ENCODE data around the gene KIAA1549. TPM values are rescaled to one million over a fixed set of nuclear protein-coding genes. Genes with fewer than 3 reads are reported as not detected.

The KIAA1549 gene
- total RNA-seq, 1 donor from 2014 or later, result 5.7 TPM

GRCh38 chr7:138852469-138852868 is 128.7 kb downstream of the KIAA1549 start:
- no peak for DNase-seq (ENCODE audit: low spot score)

DNA sequence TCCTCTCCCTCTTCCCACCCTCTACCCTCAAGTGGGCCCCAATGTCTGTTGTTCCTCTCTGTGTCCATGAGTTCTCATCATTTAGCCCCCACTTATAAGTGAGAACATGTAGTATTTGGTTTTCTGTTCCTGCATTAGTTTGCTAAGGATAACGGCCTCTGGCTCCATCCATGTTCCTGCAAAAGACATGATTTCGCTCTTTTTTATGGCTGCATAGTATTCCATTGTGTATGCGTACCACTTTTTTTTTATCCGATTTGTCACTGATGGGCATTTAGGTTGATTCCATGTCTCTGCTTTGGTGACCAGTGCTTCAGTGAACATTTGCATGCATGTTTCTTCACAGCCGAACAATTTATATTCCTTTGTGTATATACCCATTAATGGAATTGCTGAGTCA is 131.5 kb downstream of the KIAA1549 start:
- DNase-seq (ENCODE audit: low spot score), result no peak

DNA sequence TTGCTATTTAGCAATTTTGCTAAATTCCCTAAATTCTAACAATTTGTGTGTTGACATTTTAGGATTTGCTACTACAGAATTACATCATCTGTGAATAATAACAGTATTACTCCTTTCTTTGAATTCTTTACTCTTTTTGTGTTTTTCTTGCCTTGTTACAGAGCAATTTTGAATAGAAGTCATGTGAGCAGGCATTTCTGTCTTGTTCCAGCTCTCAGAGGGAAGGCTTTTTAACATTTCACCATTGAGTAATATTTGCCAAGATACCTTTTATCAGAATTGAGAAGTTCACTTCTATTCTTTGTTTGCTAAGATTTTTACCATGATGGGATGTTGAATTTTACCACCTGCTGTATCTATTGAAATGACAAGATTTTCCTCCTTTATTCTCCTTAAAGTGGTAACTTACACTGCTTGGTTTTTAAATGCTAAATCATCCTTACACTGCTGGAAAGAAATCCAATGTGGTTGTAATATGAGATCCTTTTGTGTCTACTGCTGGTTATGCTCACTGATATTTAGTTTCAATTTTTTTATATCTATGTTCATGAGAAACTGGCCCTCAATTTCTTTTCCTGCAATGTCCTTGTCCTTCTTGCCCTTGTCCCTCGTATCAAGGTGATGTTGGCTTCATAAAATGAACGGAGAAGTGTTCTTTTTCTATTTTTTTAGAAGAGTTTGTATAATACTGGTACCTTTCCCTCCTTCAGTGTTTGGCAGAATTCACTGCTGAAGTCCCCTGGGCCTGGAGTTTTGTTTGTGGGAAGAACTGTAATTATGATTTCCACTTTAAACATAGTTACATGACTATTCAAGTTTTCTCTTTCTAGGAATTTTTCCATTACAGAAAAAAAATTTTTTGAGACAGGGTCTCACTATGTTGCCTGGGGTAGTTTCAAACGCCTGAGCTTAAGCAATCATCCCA is 132.9 kb downstream of the KIAA1549 start:
- DNase-seq (ENCODE audit: low spot score), result no peak

DNA sequence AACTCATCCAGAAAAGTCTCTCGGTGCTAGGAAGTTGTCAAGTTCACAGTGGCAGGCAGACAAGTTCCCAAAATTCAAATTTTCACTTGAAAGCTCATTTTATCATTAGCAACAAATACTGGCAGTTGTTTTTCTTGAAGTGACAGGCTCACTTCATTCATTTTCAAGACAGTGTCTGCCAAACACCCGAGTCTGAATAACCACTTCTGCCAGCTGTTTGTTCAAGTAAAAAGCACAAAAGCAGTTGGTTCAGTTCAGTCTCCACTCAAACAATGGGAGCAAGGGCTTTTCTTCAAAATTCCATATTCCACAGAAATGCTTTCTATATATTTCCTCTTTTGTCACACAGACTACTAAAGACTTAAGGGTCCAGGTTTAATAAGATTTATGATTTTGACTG is 135.5 kb downstream of the KIAA1549 start:
- no peak for DNase-seq (ENCODE audit: low spot score)

- DNase-seq (ENCODE audit: low spot score), result no peak
Observed at GRCh38 chr7:138843632-138844580, 137.3 kb downstream of the KIAA1549 start.

GRCh38 chr7:138842111-138842510 is 139.1 kb downstream of the KIAA1549 start:
- DNase-seq (ENCODE audit: low spot score), result no peak

GRCh38 chr7:138838166-138838565 is 143.0 kb downstream of the KIAA1549 start:
- no peak for DNase-seq (ENCODE audit: low spot score)

DNA sequence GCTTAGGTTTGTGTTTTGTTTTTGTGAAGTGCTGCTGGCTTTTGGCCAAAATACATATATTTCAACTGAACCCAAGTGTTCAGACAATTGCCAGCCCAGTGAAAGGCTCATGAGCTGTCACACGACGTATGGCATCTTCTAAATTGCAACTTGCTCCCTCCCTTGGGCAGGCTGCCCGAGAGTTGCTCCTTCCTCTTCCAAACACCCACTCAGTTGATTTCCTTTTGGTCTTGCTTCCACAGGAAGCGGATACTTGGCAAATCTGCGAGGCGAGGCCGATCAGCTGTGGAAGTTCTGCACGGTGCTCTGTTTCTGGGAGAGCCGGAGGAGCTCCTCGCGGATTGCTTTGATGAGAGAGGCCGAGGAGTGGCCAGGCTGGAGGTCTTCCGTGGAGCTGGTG is 143.6 kb downstream of the KIAA1549 start:
- no peak for DNase-seq (ENCODE audit: low spot score)

- DNase-seq (ENCODE audit: low spot score), result no peak
Observed at GRCh38 chr7:138835087-138835486, 146.1 kb downstream of the KIAA1549 start.

- no peak for DNase-seq (ENCODE audit: low spot score)
Observed at GRCh38 chr7:138834583-138834982, 146.6 kb downstream of the KIAA1549 start.

DNA sequence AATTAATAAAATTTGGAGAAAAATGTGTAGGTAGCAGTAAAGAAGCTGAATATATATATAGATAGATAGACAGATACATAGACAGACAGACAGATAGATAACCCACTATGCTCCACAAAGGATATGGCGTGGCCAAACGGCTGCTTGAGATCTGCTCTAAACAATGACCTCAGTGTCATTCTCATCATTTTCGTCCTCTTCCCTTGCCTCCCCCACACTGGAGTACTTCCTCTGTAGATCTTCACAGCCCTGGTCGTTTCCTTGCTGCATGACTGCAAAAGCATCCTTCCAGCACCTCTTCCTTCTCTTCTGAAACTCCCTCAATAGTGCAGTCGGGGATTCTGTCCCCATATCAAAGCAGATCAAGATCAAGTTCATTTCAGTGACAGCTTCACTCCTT is 147.6 kb downstream of the KIAA1549 start:
- no peak for DNase-seq (ENCODE audit: low spot score)

GRCh38 chr7:138832966-138833365 is 148.2 kb downstream of the KIAA1549 start:
- no peak for DNase-seq (ENCODE audit: low spot score)

GRCh38 chr7:138829335-138829734 is 151.9 kb downstream of the KIAA1549 start:
- no peak for DNase-seq (ENCODE audit: low spot score)

GRCh38 chr7:138828302-138828701 is 152.9 kb downstream of the KIAA1549 start:
- no peak for DNase-seq (ENCODE audit: low spot score)

DNA sequence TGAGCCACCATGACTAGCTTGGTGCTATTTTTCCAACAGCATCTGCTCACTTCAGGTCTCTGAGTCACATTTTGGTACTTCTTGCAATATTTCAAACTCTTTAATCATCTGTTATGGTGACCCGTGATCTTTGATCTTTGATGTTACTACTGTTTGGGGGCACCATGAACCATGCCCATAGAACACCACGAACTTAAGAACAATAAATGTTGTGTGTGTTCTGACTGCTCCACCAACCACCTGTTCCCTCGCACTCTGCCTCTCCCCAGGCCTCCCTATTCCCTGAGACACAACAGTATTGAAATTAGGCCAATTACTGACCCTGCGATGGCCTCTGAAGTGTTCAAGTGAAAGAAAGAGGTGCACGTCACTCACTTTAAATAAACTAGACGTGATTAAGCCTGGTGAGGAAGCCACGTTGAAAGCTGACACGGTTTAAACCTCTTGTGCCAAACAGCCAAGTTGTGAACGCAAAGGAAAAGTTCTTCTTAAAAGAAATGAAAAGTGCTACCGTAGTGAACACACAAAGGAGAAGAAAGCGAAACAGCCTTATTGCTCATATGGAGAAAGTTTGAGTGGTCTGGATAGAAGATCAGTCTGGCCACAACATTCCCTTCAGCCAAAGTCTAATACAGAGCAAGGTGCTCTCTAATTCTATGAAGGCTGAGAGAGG is 156.0 kb downstream of the KIAA1549 start:
- no peak for DNase-seq (ENCODE audit: low spot score)

GRCh38 chr7:138822867-138823535 is 158.2 kb downstream of the KIAA1549 start:
- no peak for DNase-seq (ENCODE audit: low spot score)

DNA sequence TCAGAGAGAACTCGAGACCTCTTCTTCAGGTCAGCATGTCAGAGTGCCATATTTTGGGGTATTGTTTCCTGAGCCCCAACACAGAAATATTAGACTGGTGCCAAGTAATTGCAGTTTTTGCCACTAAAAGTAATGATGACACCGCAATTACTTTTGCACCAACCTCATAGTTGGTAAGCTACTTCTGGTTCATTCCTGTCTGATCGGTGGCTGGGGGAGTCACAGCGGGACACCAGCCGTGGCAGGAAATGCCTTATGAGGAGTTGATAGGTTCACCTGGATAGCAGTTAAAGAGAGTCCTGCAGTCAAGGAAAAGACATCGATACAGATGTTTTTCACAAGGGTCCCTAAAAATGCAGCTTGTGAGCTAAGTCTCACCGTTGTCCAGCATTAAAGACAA is 159.3 kb downstream of the KIAA1549 start:
- DNase-seq (ENCODE audit: low spot score), result no peak

DNA sequence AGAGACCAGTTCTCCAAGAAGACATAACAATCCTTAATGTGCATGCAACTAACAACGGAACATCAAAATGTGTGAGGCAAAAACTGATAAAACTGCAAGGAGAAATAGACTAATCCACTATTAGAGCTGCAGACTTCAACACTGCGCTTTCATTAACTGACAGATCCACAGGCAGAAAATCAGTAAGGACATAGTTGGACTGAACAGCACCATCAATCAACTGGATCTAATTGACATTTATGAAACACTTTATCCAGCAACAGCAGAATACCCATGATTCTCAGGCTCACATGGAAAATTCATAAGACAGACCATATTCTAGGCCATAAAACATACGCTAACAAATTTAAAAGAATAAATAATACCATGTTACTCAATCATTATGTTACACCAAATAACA is 161.6 kb downstream of the KIAA1549 start:
- no peak for DNase-seq (ENCODE audit: low spot score)

DNA sequence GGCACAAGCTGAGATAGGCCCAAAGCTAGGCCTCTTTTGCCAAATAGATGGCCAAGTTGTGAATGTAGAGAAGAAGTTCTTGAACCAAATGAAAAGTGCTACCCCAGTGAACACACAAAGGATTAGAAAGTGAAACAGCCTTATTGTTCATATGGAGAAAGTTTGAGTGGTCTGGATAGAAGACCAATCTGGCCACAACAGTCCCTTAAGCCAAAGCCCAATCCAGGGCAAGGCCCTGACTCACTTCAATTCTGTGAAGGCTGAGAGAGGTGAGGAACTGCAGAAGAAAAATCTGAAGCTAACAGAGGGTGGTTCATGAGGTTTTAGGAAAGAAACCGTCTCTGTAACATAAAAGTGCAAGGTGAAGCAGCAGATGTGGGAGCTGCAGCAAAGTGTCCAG is 164.5 kb downstream of the KIAA1549 start:
- no peak for DNase-seq (ENCODE audit: low spot score)

GRCh38 chr7:138814816-138815332 is 166.3 kb downstream of the KIAA1549 start:
- DNase-seq (ENCODE audit: low spot score), result no peak

GRCh38 chr7:138813945-138814344 is 167.2 kb downstream of the KIAA1549 start:
- DNase-seq (ENCODE audit: low spot score), result no peak
